ENCODE results near the gene RAPGEF5.

- TF ChIP-seq SUZ12 (IDR thresholded peaks at IDR 0.05; ENCODE audit: extremely low read depth, insufficient read depth, insufficient read length) (no peak), YY1 (IDR thresholded peaks at IDR 0.05; ENCODE audit: insufficient read depth, insufficient read length) (no peak), ZNF274 (IDR thresholded peaks at IDR 0.05; ENCODE audit: low read depth, low read length) (no peak)
Observed at GRCh38 chr7:22275661-22276060, 81.3 kb downstream of the RAPGEF5 start.

Measured in NT2/D1 (cell line).